ENCODE measurements around the gene OR10H1. TPM values are rescaled to one million over a fixed set of nuclear protein-coding genes. Genes with fewer than 3 reads are reported as not detected.
"Not testable (repeated sequence)": the region's sequence is repeated elsewhere in the genome, so short reads cannot be mapped to it uniquely, and the experiment has no call there.

OR10H1 gene
- total RNA-seq, 1 donor from 2014 or later = not detected

- Histone ChIP-seq H3K36me3 (no peaks in the 10 kb centered on the region), H3K27ac (no peak overlapping the region), H3K4me3 (no peak overlapping the region), H3F3A (ENCODE audit: low read depth) (no peaks in the 10 kb centered on the region), H3K4me1 (no peaks in the 10 kb centered on the region), H3K9me3 (ENCODE audit: low read depth) (peaks cover 7% of the 10 kb centered on the region), H3K4me2 (no peak overlapping the region), H3K79me2 (ENCODE audit: low read depth) (no peaks in the 10 kb centered on the region), H4K20me1 (ENCODE audit: low read depth) (no peaks in the 10 kb centered on the region), H3K9ac (no peak overlapping the region), H3K27me3 (no peaks in the 10 kb centered on the region), H2AFZ (replicated peaks) (no peak overlapping the region)
- Mint-ChIP-seq H3K36me3 (no peaks in the 10 kb centered on the region), H3K4me1 (no peaks in the 10 kb centered on the region), H3K9me3 (peaks cover 24% of the 10 kb centered on the region), H3K4me3 (no peak overlapping the region), H3K27me3 (ENCODE audit: insufficient read depth, low read depth) (peaks cover 3% of the 10 kb centered on the region), H3K27ac (no peak overlapping the region)
- DNase-seq (ENCODE audit: low spot score) = no peak
- TF ChIP-seq EZH2phosphoT487 (IDR thresholded peaks at IDR 0.05) = no peak
- TF ChIP-seq EZH2 (IDR thresholded peaks at IDR 0.05) = no peak
- no peak for TF ChIP-seq CTCF (IDR thresholded peaks at IDR 0.05)
Measured at GRCh38 chr19:15836330-15837220, 21.1 kb upstream of the OR10H1 start.

GRCh38 chr19:15835565-15836329 lies 20.3 kb upstream of the OR10H1 start:
- H4K20me1 ChIP-seq (ENCODE audit: low read depth); H3K36me3 Mint-ChIP-seq; H3F3A ChIP-seq (ENCODE audit: low read depth); H3K4me3 Mint-ChIP-seq; DNase-seq (ENCODE audit: low spot score); H3K9me3 ChIP-seq (ENCODE audit: low read depth); H3K4me3 ChIP-seq; H3K79me2 ChIP-seq (ENCODE audit: low read depth); H3K27ac Mint-ChIP-seq; H3K4me1 ChIP-seq; H3K36me3 ChIP-seq; H3K4me1 Mint-ChIP-seq; H3K9ac ChIP-seq; H3K4me2 ChIP-seq; H2AFZ ChIP-seq (replicated peaks); H3K27me3 ChIP-seq; H3K27me3 Mint-ChIP-seq (ENCODE audit: insufficient read depth, low read depth); H3K27ac ChIP-seq: not testable (repeated sequence)
- peaks cover 22% of the 10 kb centered on the region for H3K9me3 Mint-ChIP-seq

GRCh38 chr19:15834232-15834631 lies 18.8 kb upstream of the OR10H1 start:
- H3K27ac Mint-ChIP-seq; H3K36me3 ChIP-seq; H3K27me3 ChIP-seq; H3F3A ChIP-seq (ENCODE audit: low read depth); H3K36me3 Mint-ChIP-seq; H3K4me1 ChIP-seq; H3K4me3 Mint-ChIP-seq; H3K27ac ChIP-seq; H3K9me3 ChIP-seq (ENCODE audit: low read depth); DNase-seq (ENCODE audit: low spot score); H3K4me1 Mint-ChIP-seq; H3K9ac ChIP-seq; H3K27me3 Mint-ChIP-seq (ENCODE audit: insufficient read depth, low read depth); H3K4me2 ChIP-seq; H4K20me1 ChIP-seq (ENCODE audit: low read depth); H2AFZ ChIP-seq (replicated peaks); H3K4me3 ChIP-seq; H3K79me2 ChIP-seq (ENCODE audit: low read depth): not testable (repeated sequence)
- peaks cover 30% of the 10 kb centered on the region for H3K9me3 Mint-ChIP-seq

GRCh38 chr19:15831626-15832025 lies 16.2 kb upstream of the OR10H1 start:
- Histone ChIP-seq H3K9ac (no peak overlapping the region), H3F3A (ENCODE audit: low read depth) (no peaks in the 10 kb centered on the region), H4K20me1 (ENCODE audit: low read depth) (no peaks in the 10 kb centered on the region), H3K9me3 (ENCODE audit: low read depth) (peaks cover 3% of the 10 kb centered on the region), H3K27me3 (no peaks in the 10 kb centered on the region), H3K4me1 (no peaks in the 10 kb centered on the region), H2AFZ (replicated peaks) (no peak overlapping the region), H3K27ac (no peak overlapping the region), H3K36me3 (no peaks in the 10 kb centered on the region), H3K4me3 (no peak overlapping the region), H3K4me2 (no peak overlapping the region), H3K79me2 (ENCODE audit: low read depth) (no peaks in the 10 kb centered on the region)
- H3K4me1 Mint-ChIP-seq = no peaks in the 10 kb centered on the region
- no peak overlapping the region for H3K27ac Mint-ChIP-seq
- no peak for DNase-seq (ENCODE audit: low spot score)
- no peak overlapping the region for H3K4me3 Mint-ChIP-seq
- H3K9me3 Mint-ChIP-seq = peaks cover 31% of the 10 kb centered on the region
- peaks cover 3% of the 10 kb centered on the region for H3K27me3 Mint-ChIP-seq (ENCODE audit: insufficient read depth, low read depth)
- TF ChIP-seq EZH2phosphoT487 (IDR thresholded peaks at IDR 0.05) = no peak
- no peak for TF ChIP-seq EZH2 (IDR thresholded peaks at IDR 0.05)
- no peak for TF ChIP-seq CTCF (IDR thresholded peaks at IDR 0.05)
- H3K36me3 Mint-ChIP-seq = no peaks in the 10 kb centered on the region

Data from neural progenitor cell (in vitro differentiated cells).